Cardiac muscle cell (in vitro differentiated cells and primary cell): ENCODE data around the gene MAN2C1. TPM values are rescaled to one million over a fixed set of nuclear protein-coding genes. Genes with fewer than 3 reads are reported as not detected.

Experiments
- DNase-seq, 2 donors: peaks; one replicate each; pipeline versions ENCODE4 v3.0.0 to v3.0.0-alpha.2; 2010 to 2017; ENCODE audit warnings: low read depth in 1 of 2, low spot score in 1 of 2
- H3K27ac ChIP-seq: fragments of 200-600 bp; sonication (generic); 2 replicates; pipeline ENCODE4 v1.5.1; 2016
- H3K27me3 ChIP-seq: fragments of 200-600 bp; sonication (generic); 2 replicates; pipeline ENCODE4 v1.6.0; 2016; ENCODE audit warnings: control low read depth
- H3K36me3 ChIP-seq: fragments of 200-600 bp; sonication (generic); 2 replicates; pipeline ENCODE4 v1.5.1; 2016; ENCODE audit warnings: control low read depth
- H3K4me1 ChIP-seq: fragments of 200-600 bp; sonication (generic); 2 replicates; pipeline ENCODE4 v1.8.1; 2017; ENCODE audit warnings: low read depth, mild to moderate bottlenecking, mixed run types
- H3K4me3 ChIP-seq: fragments of 200-600 bp; sonication (generic); 2 replicates; pipeline ENCODE4 v1.5.1; 2016; ENCODE audit warnings: mild to moderate bottlenecking
- H3K9me3 ChIP-seq: fragments of 200-600 bp; sonication (generic); 2 replicates; pipeline ENCODE4 v1.5.1; 2017; ENCODE audit warnings: low read depth, mild to moderate bottlenecking, control low read depth
- polyA plus RNA-seq: library from polyadenylated mRNA; unstranded; fragments of >200 nt; fragmentation: Nextera tagmentation; extraction: Ambion mirVana; gene quantifications from 2 replicates; pipeline ENCODE4 v1.2.1, GENCODE V29; 2016
- total RNA-seq: library from RNA; depleted of rRNA; stranded (reverse); fragments of >200 nt; gene quantifications from 2 replicates; pipeline ENCODE4 v1.2.3, GENCODE V29; 2016
- TF ChIP-seq, protein P1 (sequence below): IDR thresholded peaks from 2 replicates; pipeline ENCODE4 v1.5.1; 2012; ENCODE audit warnings: low read depth, mild to moderate bottlenecking, low read length

MAN2C1 gene
- total and polyA plus RNA-seq, 2 experiments from 2014 or later: 157 to 244 TPM

DNA sequence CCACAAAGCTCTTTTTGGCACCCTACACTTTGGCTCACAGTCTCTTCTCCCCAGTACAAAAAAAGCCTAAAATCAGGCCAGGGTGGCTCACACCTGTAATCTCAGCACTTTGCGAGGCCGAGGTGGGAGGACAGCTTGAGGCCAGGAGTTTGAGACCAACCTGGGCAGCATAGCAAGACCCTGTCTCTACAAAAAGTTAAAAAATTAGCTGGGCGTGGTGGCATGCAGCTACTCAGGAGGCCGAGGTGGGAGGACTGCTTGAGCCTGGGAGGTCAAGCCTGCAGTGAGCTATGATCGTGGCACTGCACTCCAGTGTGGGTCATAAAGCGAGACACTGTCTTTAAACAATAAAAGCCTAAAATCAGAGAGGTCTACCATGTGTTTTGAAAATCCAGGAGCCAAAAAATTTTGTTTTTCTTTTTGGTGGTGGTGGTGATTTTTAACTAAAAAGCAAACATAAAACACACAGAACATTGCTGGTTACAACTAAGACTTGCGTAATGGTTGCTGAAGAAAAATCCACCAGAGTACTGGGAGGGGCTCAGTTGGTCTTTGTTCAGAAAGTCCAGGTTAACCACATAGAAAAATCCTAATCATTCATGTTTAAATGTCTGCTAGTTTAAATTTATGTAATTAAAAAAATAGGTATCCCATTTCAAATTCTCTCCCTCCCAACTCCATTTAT, 1.6 kb upstream of the MAN2C1 start:
- DNase-seq: no peak

DNA sequence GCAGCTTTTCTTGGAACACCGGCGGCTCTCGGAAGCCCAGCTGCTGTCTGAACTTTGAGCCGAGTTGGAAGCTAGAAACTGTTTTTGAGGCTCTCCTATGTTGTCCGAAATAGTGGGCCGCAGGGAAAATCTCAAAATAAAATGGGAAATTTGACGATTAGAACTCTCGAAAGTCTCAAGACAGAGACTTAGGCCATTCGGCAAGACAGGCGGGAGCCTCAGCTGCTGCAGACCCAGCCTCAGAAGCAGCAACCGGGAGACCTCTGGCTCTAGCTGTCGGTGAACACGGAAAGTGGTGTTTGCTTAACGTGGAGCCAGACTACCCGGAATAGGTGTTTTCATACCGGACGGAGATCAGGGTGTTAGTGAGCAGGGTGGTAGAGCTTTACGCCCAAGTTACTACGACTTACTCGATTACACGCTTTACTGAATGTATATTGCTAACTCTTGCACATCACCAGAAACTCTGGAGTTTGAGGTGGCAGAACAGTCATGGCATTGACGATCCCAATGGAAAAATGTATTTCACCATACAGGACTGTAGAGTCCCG, 357 bp upstream of the MAN2C1 start:
- Histone ChIP-seq H3K36me3 (peaks cover 40% of the 10 kb centered on the region), H3K4me3 (peak overlapping the region; percentile 84), H3K27ac (peak overlapping the region; percentile 94), H3K9me3 (no peaks in the 10 kb centered on the region), H3K4me1 (peaks cover 6% of the 10 kb centered on the region), H3K27me3 (no peaks in the 10 kb centered on the region)
- TF ChIP-seq, protein P1, sequence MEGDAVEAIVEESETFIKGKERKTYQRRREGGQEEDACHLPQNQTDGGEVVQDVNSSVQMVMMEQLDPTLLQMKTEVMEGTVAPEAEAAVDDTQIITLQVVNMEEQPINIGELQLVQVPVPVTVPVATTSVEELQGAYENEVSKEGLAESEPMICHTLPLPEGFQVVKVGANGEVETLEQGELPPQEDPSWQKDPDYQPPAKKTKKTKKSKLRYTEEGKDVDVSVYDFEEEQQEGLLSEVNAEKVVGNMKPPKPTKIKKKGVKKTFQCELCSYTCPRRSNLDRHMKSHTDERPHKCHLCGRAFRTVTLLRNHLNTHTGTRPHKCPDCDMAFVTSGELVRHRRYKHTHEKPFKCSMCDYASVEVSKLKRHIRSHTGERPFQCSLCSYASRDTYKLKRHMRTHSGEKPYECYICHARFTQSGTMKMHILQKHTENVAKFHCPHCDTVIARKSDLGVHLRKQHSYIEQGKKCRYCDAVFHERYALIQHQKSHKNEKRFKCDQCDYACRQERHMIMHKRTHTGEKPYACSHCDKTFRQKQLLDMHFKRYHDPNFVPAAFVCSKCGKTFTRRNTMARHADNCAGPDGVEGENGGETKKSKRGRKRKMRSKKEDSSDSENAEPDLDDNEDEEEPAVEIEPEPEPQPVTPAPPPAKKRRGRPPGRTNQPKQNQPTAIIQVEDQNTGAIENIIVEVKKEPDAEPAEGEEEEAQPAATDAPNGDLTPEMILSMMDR: no peak
- DNase-seq: no peak

More for the DNA sequence above, 1.6 kb upstream of the MAN2C1 start:
- peaks cover 47% of the 10 kb centered on the region for H3K36me3 ChIP-seq
- peak overlapping the region; percentile 94 for H3K27ac ChIP-seq
- peaks cover 6% of the 10 kb centered on the region for H3K4me1 ChIP-seq
- H3K9me3 ChIP-seq: no peaks in the 10 kb centered on the region
- TF ChIP-seq, protein P1: no peak
- H3K27me3 ChIP-seq: no peaks in the 10 kb centered on the region
- no peak overlapping the region for H3K4me3 ChIP-seq

DNA sequence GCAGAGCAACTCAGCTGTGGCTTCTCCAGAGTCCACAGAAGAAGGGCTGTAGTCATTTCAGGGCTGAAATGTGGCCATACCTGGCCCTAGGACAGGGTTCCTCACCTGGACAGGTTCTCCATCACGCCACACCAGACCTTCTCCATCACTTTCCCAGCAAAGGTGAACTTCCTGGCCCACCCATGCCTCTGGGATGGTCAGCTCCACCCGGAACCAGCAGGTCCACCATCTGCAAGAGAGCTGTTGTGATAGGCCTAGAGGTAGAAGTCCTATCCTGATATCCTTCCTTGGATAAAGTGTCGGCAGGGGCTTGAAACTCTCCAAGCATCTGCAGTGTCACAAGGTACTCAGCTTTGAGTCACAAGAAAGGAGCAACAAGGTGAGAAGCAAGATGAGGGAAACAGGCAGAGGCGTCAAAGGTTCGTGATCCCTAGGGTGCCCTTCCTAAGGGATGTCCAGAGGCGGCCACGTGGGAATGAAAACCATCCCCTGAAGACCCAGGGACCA, 948 bp downstream of the MAN2C1 start:
- H3K27ac ChIP-seq: no peak overlapping the region
- no peak overlapping the region for H3K4me3 ChIP-seq
- TF ChIP-seq, protein P1: no peak
- H3K4me1 ChIP-seq: peaks cover 6% of the 10 kb centered on the region
- no peaks in the 10 kb centered on the region for H3K9me3 ChIP-seq
- DNase-seq: no peak
- peaks cover 36% of the 10 kb centered on the region for H3K36me3 ChIP-seq
- no peaks in the 10 kb centered on the region for H3K27me3 ChIP-seq

DNA sequence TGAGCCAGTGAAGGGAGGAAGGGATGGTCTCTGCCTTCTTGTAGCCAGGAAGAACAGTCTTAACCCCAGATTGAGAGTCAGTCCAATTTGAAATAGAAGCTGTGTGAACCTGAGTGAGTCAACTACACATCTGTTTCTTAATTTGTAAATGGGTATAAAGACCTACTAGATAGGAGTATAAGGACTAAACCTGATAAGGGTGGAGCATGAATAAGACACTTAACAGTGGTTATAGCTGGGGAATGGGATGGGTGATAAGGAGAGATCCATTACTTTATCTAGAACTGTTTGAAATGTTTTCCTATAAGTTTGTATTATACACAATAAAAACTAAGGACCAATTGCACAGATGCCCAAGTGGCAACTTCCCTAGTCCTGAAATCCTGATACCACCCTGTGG, 1.4 kb downstream of the MAN2C1 start:
- TF ChIP-seq, protein P1: no peak

DNA sequence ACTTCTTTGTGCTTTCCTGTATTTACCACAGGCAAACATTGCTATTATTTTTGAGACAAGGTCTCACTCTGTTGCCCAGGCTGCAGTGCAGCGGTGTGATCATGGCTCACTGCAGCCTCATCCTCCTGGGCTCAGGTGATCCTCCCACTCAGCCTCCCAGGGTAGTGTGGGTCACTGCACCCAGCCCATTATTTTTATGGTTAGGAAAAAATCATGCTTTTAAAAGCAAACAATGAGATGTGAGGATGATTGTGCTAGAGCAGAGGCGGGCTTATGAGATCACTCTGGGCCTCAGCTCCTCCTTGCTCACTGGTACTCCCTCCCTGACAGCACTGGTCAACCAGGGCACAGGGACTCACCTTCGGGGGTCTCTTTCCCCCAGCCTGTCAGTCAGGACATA, 2.2 kb downstream of the MAN2C1 start:
- TF ChIP-seq, protein P1: no peak
- Histone ChIP-seq H3K27me3 (no peaks in the 10 kb centered on the region), H3K4me3 (no peak overlapping the region), H3K4me1 (peaks cover 6% of the 10 kb centered on the region), H3K9me3 (no peaks in the 10 kb centered on the region), H3K36me3 (peaks cover 32% of the 10 kb centered on the region), H3K27ac (no peak overlapping the region)
- no peak for DNase-seq

More for the DNA sequence above, 1.4 kb downstream of the MAN2C1 start:
- no peak for DNase-seq
- H3K4me3 ChIP-seq: no peak overlapping the region
- H3K36me3 ChIP-seq: peaks cover 36% of the 10 kb centered on the region
- H3K4me1 ChIP-seq: peaks cover 6% of the 10 kb centered on the region
- no peaks in the 10 kb centered on the region for H3K27me3 ChIP-seq
- no peaks in the 10 kb centered on the region for H3K9me3 ChIP-seq
- H3K27ac ChIP-seq: no peak overlapping the region
